Panc1 (cell line): ENCODE results near the gene AEBP1.

Source experiments
- CTCF ChIP-seq: fragments of 450-650 bp; IDR thresholded peaks from 2 replicates; pipeline ENCODE4 v1.5.1; 2017; ENCODE audit warnings: mild to moderate bottlenecking
- POLR2AphosphoS5 ChIP-seq: IDR thresholded peaks from 2 replicates; pipeline ENCODE4 v1.6.1; 2012; ENCODE audit warnings: mild to moderate bottlenecking, low read depth, low read length, moderate library complexity
- REST ChIP-seq, 2 experiments: IDR thresholded peaks; 2 replicates each; pipeline ENCODE4 v1.6.1; 2011 to 2012; ENCODE audit warnings: low read depth in 2 of 2, control low read depth in 1 of 2, low read length in 1 of 2, mild to moderate bottlenecking in 1 of 2, moderate library complexity in 1 of 2; ENCODE audit not compliant: insufficient read depth in 1 of 2

GRCh38 chr7:44080686-44081265 lies 23.4 kb upstream of the AEBP1 start:
- TF ChIP-seq CTCF, result no peak
- no peak for TF ChIP-seq POLR2AphosphoS5
- TF ChIP-seq REST (IDR thresholded peaks at IDR 0.05; ENCODE audit: insufficient read depth in 1 of 2, low read depth in 2 of 2, low read length in 1 of 2), result no peak
